ENCODE measurements around the gene RXRA.

Gene RXRA

GRCh38 chr9:134325096-134325812 lies 1.0 kb upstream of the RXRA start:
- no peak for DNase-seq

DNA sequence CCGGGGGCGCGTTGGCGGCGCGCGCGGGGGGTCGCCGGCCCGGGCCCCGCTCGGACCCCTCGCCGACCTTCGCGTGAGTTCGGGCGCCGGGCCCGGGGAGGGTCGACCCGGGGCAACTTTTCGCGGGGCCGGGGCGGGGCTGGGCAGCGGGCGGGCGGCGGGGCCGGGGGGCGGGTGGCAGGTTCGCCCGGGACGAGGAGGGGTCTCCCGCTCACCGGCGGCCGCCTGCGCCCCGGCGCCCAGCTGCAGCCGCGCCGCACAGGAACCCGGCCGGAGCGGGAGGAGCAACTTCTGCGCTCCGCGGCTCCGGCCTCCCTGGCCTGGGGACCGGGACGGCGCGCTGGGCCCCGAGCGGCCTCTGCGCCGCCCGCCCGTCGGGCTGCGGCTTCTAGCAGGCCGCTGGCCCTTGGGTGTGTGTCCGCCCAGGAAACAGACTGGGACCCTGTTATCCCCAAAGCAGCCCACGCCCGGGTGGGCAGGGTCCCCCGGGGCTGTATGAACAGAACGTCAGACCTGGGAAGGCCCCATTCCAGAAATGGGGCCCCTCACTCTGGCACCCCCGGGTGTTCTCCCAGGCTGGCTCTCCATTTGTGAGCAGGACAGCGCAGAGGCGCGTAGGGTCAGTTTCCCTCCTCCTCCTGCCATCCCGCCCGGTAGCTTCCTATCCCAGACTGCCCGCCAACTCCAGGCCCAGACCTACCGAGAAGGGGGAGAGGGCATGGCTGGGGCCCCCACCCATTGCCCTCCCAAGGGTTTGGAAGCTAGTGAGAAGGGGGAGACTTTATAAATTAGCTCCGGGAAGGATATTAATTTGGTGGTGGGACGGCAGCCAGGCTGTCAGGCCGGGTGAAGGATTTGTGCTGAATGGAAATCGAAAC lies 708 bp downstream of the RXRA start:
- DNase-seq: no peak

- no peak for DNase-seq
These were observed 1.5 kb downstream of the RXRA start for GRCh38 chr9:134327671-134328231.

GRCh38 chr9:134328341-134328840 lies 2.1 kb downstream of the RXRA start:
- no peak for DNase-seq

DNA sequence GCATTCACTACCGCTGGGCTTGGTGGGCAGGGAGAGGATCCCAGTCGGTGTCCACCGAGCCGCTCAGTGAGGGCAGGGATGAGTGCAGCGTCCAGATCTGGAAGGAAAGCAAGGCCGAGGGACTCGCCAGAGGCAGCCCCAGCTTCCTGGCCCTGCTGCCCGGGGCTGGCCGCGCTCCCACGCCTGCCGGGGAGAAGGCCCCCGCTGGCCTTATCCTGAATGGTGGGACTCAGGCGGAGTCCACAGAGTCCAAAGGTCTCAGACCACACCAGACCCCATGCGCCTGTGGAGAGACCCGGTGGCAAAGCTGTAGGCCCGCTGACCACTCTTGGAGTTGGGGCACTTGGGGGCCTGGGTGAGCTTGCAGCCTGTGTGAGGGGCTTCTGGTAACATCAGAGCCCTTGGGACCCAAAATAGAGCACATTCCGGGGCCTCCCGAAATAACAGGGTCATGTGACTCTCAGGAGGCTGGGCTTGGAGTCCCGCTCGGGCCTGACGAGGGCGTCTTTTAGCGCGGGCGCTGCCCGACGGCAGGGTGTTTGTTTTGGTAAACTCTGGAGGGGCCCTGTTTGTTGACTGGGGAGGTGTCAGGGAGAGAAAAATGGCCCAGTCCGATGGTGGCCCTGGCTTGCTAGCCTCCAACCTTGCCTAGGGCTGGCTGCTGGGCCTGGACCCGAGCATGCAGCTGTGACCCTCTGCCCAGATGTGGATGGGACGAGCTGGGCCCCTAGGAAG lies 2.8 kb downstream of the RXRA start:
- no peak for DNase-seq

DNA sequence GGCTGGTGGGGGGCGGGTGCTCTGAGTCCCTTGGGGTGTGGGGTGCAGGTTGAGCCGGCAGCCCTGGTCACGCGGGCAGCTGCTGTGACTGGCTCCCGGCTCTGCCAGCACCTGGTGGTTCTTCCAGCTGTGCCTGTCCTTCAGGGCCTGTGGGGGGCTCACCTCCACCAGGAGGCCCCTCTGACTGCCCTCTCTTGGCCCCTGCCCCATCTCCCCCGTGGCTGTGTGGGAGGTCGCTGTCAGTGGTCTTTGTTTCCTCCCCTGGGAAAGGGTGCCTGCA lies 3.3 kb downstream of the RXRA start:
- DNase-seq: no peak

DNA sequence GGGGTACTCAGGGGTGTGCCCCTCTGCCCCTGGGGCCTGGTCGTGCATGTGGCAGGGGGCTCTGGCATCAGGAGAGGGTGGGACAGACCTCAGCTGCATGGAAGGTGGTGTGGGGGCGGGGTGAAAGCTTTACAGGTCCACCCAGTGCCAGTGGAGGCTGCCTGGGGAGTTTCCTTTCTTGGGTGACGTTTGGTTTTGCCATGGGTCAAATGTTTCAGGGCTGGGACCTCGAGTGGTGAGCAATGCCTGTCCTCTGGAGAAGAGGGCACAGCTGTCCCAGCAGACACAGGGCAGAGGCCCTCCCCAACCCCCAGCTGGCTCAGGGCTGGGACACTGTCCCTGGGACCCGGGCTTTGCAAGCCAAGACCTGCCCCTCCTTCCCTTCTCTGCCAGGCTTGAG lies 3.6 kb downstream of the RXRA start:
- DNase-seq: no peak

- DNase-seq: no peak
These were observed 4.3 kb downstream of the RXRA start for GRCh38 chr9:134330590-134330989.

DNA sequence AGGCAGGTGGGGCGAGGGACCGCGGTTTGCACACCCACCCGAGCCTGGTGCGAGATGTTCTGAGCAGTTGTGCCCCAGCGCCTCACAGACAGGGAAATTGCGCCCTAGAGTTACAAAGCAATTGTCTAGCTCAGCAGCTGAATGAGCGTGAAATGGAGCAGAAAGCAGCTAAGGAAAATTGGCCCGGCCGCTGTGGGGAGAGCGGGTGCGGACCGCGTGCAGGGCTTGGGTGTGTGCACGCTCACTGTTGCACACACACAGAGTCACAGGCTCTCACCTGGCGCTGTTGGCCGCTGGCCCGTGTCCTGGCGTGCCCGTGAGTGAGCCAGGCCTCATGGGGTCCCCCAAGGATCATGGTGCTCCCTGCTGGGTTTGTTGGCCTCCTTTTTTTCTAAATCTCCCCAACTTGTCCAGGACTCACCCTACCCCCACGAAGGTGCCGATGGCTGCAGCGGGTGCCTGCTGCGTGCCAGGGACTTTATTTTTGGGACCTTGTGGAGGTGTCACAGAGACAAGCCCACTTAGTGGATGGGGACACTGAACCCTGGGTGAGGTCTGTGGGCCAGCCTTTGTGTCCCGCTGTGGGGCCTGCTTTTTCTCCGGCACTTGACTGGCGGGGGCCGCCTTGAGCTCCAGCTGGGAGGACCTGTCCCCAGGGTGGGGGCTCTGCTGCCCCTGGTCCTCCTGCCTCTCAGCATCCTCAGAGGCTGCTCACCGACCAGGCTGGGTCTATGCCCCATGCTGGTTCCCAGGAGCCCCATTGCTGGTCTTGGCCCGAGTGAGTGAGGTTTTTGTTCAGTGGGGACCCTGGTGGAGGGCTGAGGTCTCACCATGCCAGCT lies 5.2 kb downstream of the RXRA start:
- DNase-seq: no peak

DNA sequence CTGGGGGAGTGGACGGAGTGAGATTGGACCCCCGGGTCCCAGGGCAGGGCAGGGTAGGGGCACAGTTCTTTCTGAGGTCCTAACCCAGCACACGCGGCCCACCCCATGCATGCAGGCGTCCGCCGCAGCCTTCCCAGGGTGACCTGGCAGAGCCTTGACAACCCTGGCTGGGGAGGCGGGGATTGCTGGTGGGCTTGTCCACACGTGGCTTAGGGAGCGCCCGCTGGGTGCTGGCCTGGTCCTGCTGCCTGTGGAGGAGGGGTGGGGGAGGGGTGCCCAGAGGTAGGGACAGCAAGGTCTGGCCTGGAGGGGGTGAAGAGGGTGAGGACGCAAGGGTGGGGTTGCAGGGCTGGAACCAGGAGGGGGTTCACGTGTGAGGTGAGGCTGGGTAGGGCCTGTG lies 6.0 kb downstream of the RXRA start:
- no peak for DNase-seq

- DNase-seq: no peak
These were observed 6.6 kb downstream of the RXRA start for GRCh38 chr9:134332841-134333233.

GRCh38 chr9:134333234-134333873 lies 7.1 kb downstream of the RXRA start:
- no peak for DNase-seq

DNA sequence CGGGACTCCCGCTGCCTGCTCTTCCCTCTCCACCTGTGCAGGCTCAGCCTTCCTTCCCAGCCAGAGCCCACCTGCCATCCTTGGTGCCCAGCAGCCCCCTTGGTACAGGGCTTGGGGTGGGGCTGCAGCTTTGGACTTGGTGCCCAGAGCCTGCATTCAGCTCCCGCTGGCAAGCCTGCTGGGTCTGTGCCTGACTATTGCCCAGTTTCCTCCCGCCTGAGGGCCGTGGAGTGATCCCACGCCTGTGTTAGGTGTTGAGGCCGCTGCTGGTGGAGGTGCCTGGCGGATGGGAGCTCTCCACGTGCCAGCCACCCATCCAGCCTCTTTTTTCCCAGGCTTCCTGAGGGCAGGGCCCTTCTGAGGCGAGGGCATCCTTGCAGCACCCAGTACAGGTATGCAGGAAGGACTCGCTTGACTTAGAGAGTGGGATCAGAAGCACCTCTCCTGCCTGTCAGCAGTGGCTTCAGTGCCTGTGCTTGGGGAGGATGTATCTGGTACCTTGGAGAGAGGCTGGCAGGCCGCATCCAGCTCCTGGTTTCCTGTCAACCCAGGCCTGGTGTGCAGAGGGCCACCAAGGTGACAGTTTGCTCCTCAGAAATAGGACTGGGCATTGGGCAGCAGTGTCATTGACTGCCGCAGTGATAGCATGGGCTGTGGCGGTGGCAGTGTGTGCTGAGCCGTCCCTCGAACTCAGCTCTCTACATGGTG lies 7.8 kb downstream of the RXRA start:
- DNase-seq: no peak

DNA sequence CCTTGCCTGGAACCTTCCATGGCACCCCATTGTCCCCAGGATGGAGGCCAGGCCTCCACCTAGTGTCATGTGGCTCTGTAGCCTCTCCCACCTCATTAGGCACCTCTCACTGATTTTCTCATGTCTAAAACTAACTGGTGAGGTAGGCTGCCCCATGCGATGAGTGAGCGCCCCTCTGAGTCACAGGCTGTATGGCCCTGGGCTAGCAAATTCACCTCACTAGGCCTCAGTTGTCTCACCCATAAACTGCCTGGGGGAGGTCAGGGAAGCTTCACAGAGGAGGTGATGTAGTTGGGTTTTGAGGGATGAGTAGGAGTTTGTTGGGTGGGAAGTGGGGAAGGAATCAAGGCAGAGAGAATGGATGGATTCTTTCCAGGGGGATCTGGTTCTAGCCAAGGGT lies 8.8 kb downstream of the RXRA start:
- DNase-seq: no peak

DNA sequence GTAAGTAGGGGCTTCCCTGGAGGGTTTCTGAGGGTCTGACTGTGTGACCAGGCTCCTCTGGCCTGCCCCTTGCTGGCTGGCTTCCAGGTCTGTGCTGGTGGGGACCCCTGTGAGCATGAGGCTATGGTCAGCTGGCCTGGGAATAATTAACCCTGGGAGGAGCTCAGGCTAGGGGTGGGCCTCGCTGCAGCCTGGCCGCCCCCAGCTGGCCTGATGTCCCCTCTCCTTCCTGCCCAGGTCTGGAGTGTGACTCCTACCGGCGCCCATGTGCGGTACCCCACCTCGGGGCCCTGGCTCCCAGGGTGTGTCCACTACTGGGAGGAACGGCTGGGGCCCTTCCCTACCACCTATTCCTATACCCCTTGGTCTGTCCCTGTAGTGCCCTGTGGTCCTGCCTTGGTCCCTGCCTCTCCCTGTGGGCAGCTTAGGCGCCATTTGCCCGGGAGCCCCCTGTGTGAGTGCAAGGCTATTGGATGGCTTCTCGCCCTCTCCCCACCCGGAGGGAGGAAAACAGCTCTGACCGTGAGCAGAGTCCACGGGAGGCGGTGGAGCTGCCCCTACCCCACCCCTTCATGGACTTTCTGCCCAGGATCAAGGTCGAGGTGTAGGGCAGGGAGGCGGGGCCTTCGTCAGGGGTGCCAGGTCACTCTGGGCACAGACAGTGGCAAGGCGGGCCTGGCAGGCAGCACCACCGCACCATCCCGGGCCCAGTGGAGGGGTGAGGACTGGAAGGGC lies 9.4 kb downstream of the RXRA start:
- no peak for DNase-seq

GRCh38 chr9:134336228-134336627 lies 10.0 kb downstream of the RXRA start:
- DNase-seq: no peak

GRCh38 chr9:134336924-134337323 lies 10.7 kb downstream of the RXRA start:
- DNase-seq: no peak

- DNase-seq: no peak
These were observed 11.2 kb downstream of the RXRA start for GRCh38 chr9:134337469-134337868.

DNA sequence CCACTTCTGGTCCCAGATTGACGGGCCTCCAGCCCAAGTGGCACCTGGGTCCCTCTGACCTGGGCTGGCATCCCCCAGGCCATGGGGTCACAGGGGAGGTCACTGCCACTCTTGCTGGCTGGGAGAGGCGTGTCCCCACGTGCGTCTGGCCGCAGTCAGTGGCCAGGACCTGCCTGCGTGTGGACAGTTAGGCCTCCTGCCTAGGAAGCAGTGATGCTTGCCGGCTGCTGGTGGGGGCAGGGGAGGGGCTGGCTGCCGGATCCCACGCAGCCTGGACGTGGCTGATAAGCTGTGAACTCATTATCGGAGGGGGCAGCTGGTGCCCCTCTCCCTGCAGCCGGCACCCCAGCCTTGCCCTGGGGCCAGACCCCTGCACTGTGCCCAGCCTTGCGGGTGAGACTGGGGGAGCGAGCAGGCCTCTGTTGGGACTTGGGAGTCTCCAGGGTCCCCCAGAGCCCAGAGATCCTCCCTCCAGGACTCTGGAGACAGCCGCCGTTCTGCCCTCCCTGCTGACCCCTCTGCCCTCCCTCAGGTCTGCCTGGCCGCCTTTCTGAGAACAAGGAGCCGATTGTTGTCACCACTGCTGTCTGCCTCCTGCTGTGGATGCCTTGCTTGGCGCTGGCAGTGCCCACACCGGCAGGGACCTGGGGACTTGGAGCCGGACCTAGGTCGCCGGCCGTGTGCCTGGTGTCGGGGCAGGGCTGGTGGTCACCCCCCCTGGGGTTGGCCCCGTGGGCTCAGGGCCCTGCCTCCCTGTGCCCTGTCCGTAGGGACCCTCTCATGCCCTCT lies 12.3 kb downstream of the RXRA start:
- no peak for DNase-seq
